Measurements from ENCODE around the gene MLIP.

DNA sequence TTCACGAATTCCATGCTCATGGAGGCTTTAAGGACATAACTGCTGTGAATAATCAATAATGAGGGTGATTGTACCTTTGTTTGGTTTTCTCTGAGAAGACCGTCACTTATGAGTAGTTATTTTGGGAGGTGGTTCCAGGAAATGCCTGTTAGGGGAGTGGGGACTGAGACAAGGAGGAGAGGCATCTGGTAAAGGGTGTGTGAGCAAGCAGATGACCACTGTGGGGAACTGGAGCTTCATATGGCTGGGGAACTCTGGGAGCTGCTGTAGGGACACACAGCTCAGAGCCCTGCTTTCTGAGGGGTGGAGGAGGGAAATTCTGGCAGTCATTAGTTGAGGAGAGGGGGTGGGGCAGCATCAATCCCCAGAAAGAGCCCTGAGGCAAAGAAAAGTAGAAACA is 125.7 kb downstream of the MLIP start:
- TF ChIP-seq POLR2AphosphoS5 (IDR thresholded peaks at IDR 0.05; ENCODE audit: low read depth, low read length), result no peak
- TF ChIP-seq, protein P1, sequence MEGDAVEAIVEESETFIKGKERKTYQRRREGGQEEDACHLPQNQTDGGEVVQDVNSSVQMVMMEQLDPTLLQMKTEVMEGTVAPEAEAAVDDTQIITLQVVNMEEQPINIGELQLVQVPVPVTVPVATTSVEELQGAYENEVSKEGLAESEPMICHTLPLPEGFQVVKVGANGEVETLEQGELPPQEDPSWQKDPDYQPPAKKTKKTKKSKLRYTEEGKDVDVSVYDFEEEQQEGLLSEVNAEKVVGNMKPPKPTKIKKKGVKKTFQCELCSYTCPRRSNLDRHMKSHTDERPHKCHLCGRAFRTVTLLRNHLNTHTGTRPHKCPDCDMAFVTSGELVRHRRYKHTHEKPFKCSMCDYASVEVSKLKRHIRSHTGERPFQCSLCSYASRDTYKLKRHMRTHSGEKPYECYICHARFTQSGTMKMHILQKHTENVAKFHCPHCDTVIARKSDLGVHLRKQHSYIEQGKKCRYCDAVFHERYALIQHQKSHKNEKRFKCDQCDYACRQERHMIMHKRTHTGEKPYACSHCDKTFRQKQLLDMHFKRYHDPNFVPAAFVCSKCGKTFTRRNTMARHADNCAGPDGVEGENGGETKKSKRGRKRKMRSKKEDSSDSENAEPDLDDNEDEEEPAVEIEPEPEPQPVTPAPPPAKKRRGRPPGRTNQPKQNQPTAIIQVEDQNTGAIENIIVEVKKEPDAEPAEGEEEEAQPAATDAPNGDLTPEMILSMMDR (IDR thresholded peaks at IDR 0.05), result no peak
